K562 (cell line): Measurements from ENCODE around the gene CDK14. TPM values are rescaled to one million over a fixed set of nuclear protein-coding genes. Genes with fewer than 3 reads are reported as not detected.

Experiments
- ATAC-seq: fragments of 200-7000 bp; cut with Tn5 transposase; 3 replicates; pipeline ENCODE4 v1.9.1; 2020; ENCODE audit warnings: moderate library complexity
- BruUV-seq: library from RNA; stranded (reverse); fragments of 400-500 nt; replicated peaks from 2 replicates; lab custom pipeline; 2021; lab: Mats Ljungman, UMichigan
- CTCF ChIA-PET: fragments of 300-600 bp; formaldehyde crosslinking; extraction: SDS; loops from one replicate; lab custom pipeline; 2021; ENCODE audit warnings: low intra/inter-chr PET ratio; lab: Yijun Ruan, JAX
- POLR2A ChIA-PET: fragments of 300-600, 350-650 bp; sonication (Branson Sonifier 250); formaldehyde crosslinking; extraction: SDS; loops from one replicate; lab custom pipeline; 2021; ENCODE audit warnings: antibody characterized with exemption, inconsistent platforms; lab: Yijun Ruan, JAX
- DNase-seq, 4 experiments: peaks; one replicate each; pipeline versions ENCODE4 v3.0.0 to v3.0.0-alpha.2; 2011 to 2018; ENCODE audit warnings: low spot score in 3 of 4, mixed read lengths in 3 of 4; ENCODE audit errors: extremely low read depth in 1 of 4
- FAIRE-seq: peaks from 2 replicates; lab custom pipeline; 2011; peaks lifted over from hg19 to GRCh38; lab: Jason Lieb, UNC
- H2AFZ ChIP-seq: 2 replicates; pipeline ENCODE4 v1.6.0; 2011; ENCODE audit warnings: low read depth, low read length, control low read depth, inconsistent platforms
- H3K27ac ChIP-seq: fragments of 200-600 bp; 3 replicates; pipeline ENCODE4 v1.8.0; 2011; ENCODE audit warnings: low read depth, mild to moderate bottlenecking, control low read depth, inconsistent platforms, low read length, moderate library complexity, mixed read lengths; ENCODE audit errors: extremely low read depth
- H3K27me3 ChIP-seq, 2 experiments: fragments of 300-600 bp in 1 of 2; 2 replicates in 1 of 2; 3 replicates in 1 of 2; pipeline versions ENCODE4 v1.6.0 to v1.8.0; 2011; ENCODE audit warnings: inconsistent platforms in 2 of 2, low read length in 2 of 2, mild to moderate bottlenecking in 1 of 2, mixed read lengths in 1 of 2, moderate library complexity in 1 of 2; ENCODE audit not compliant: control insufficient read depth in 2 of 2, insufficient read depth in 2 of 2
- H3K36me3 ChIP-seq: fragments of 300-600 bp; 3 replicates; pipeline ENCODE4 v1.8.0; 2011; ENCODE audit warnings: mild to moderate bottlenecking, low read length, inconsistent platforms; ENCODE audit not compliant: control insufficient read depth, insufficient read depth
- H3K4me1 ChIP-seq, 2 experiments: fragments of 200-600 bp in 1 of 2; replicated peaks in 1 of 2; 2 replicates in 1 of 2; 3 replicates in 1 of 2; pipeline versions ENCODE4 v1.5.1 to v1.8.0; 2011; ENCODE audit warnings: inconsistent platforms in 2 of 2, low read length in 2 of 2, mild to moderate bottlenecking in 1 of 2, mixed read lengths in 1 of 2, moderate library complexity in 1 of 2; ENCODE audit not compliant: control insufficient read depth in 2 of 2, insufficient read depth in 2 of 2
- H3K4me2 ChIP-seq: 2 replicates; pipeline ENCODE4 v1.6.1; 2011; ENCODE audit warnings: low read length, control low read depth, inconsistent platforms, mixed read lengths; ENCODE audit not compliant: insufficient read depth
- H3K4me3 ChIP-seq: fragments of 200-600 bp; sonication (generic), shearing (Covaris generic); 2 replicates; pipeline ENCODE4 v1.5.1; 2016; ENCODE audit warnings: control low read depth, inconsistent platforms
- H3K79me2 ChIP-seq: fragments of 200-600 bp; 3 replicates; pipeline ENCODE4 v1.8.0; 2011; ENCODE audit warnings: low read length, inconsistent platforms; ENCODE audit not compliant: control insufficient read depth, insufficient read depth
- H3K9ac ChIP-seq, 2 experiments: 2 replicates each; pipeline versions ENCODE4 v1.6.0 to v1.6.1; 2011; ENCODE audit warnings: low read depth in 2 of 2, low read length in 2 of 2, control low read depth in 1 of 2, inconsistent platforms in 1 of 2, mild to moderate bottlenecking in 1 of 2, mixed read lengths in 1 of 2; ENCODE audit not compliant: insufficient read depth in 1 of 2
- H3K9me1 ChIP-seq: one replicate; pipeline ENCODE4 v1.6.0; 2011; ENCODE audit warnings: inconsistent platforms, mild to moderate bottlenecking, low read length, moderate library complexity; ENCODE audit not compliant: control insufficient read depth, insufficient read depth
- H3K9me3 ChIP-seq: replicated peaks from 2 replicates; pipeline ENCODE4 v1.5.1; 2011; ENCODE audit warnings: low read depth, low read length, inconsistent platforms; ENCODE audit not compliant: control insufficient read depth, insufficient read depth
- H4K20me1 ChIP-seq: replicated peaks from 2 replicates; pipeline ENCODE4 v1.6.1; 2011; ENCODE audit warnings: low read length, inconsistent platforms, mixed read lengths; ENCODE audit not compliant: control insufficient read depth, insufficient read depth
- ARNT ChIP-seq, 2 experiments: fragments of 450-650 bp; IDR thresholded peaks; 2 replicates each; pipeline ENCODE4 v1.6.1; 2016; ENCODE audit warnings: mild to moderate bottlenecking in 1 of 2
- ELF1 ChIP-seq: fragments of 200-800 bp; sonication (Bioruptor generic); IDR thresholded peaks from 2 replicates; pipeline ENCODE4 v1.6.1; 2016; ENCODE audit warnings: missing genetic modification characterization, missing compliant biosample characterization
- LCOR ChIP-seq: sonication (generic); formaldehyde crosslinking; IDR thresholded peaks from 2 replicates; pipeline ENCODE4 v1.8.0; 2022; ENCODE audit warnings: mild to moderate bottlenecking, missing genetic modification reagents
- RBM34 ChIP-seq: fragments of 200-400 bp; formaldehyde crosslinking; IDR thresholded peaks from 2 replicates; pipeline ENCODE4 v1.6.1; 2018; ENCODE audit warnings: low read length, borderline replicate concordance; ENCODE audit not compliant: insufficient read depth
- RCOR1 ChIP-seq, 2 experiments: IDR thresholded peaks; 2 replicates each; pipeline ENCODE4 v1.6.1; 2012; ENCODE audit warnings: low read depth in 2 of 2, low read length in 2 of 2, borderline replicate concordance in 1 of 2, improper control_type of control experiment in 1 of 2
- SP2 ChIP-seq: IDR thresholded peaks from 2 replicates; pipeline ENCODE4 v1.6.1; 2011; ENCODE audit warnings: mild to moderate bottlenecking, low read depth, low read length, moderate library complexity; ENCODE audit not compliant: poor library complexity, severe bottlenecking; ENCODE audit errors: extremely low read depth
- SREBF2 ChIP-seq: sonication (generic); formaldehyde crosslinking; IDR thresholded peaks from 2 replicates; pipeline ENCODE4 v1.4.0; 2020; ENCODE audit warnings: mild to moderate bottlenecking, missing genetic modification reagents
- SRSF3 ChIP-seq: fragments of 200-400 bp; formaldehyde crosslinking; IDR thresholded peaks from 2 replicates; pipeline ENCODE4 v1.6.1; 2016; ENCODE audit warnings: mild to moderate bottlenecking, low read length, moderate library complexity; ENCODE audit not compliant: insufficient read depth
- TCF7L2 ChIP-seq: fragments of 150-350 bp; IDR thresholded peaks from 2 replicates; pipeline ENCODE4 v1.6.1; 2016; ENCODE audit warnings: low read depth, mild to moderate bottlenecking, low read length, moderate library complexity
- ZFX ChIP-seq: sonication (generic); formaldehyde crosslinking; IDR thresholded peaks from 2 replicates; pipeline ENCODE4 v1.8.0; 2022; ENCODE audit warnings: mild to moderate bottlenecking, missing genetic modification reagents, moderate library complexity
- ZNF133 ChIP-seq: fragments of 250-450 bp; sonication (Bioruptor Pico); IDR thresholded peaks from 2 replicates; pipeline ENCODE4 v1.4.0; 2020; ENCODE audit warnings: mild to moderate bottlenecking
- WGBS: fragments of 100-300 bp; shearing (Covaris generic); methylation state at CpG from one replicate; pipeline ENCODE4 v1.1.6; 2016; ENCODE audit warnings: low coverage, mixed read lengths; ENCODE audit not compliant: insufficient coverage; ENCODE audit errors: missing lambda C conversion rate; 5-methylcytosine and 5-hydroxymethylcytosine counted together
- in situ Hi-C: fragments of 300-500 bp; cut with MboI; formaldehyde crosslinking; loops from 4 replicates; pipeline ENCODE4 v1.15.0; 2018; ENCODE audit warnings: inconsistent platforms, mixed read lengths
- intact Hi-C: fragments of 100-400 bp; cut with micrococcal nuclease; formaldehyde crosslinking; loops from 2 replicates; pipeline ENCODE4 v1.14.2; 2022
- polyA plus RNA-seq, 8 experiments: library from polyadenylated mRNA; depleted of rRNA in 4 of 8; stranded (reverse) in 5 of 8; unstranded in 3 of 8; fragments of >200 nt; fragmentation: Nextera tagmentation in 2 of 8; fragmentation: Illumina TruSeq in 1 of 8; extraction: Ambion mirVana in 2 of 8; extraction: Trizol in 1 of 8; gene quantifications; 2 replicates each; pipeline versions ENCODE4 v1.2.1 to v1.2.3, GENCODE V29; 2011 to 2014; ENCODE audit warnings: inconsistent platforms in 1 of 8, missing spikeins in 1 of 8
- total RNA-seq, 7 experiments: library from RNA; depleted of rRNA in 6 of 7; stranded (reverse); fragments of >200 nt in 6 of 7; fragmentation: Illumina TruSeq in 2 of 7; extraction: Trizol in 2 of 7; gene quantifications; 2 replicates each; pipeline versions ENCODE4 v1.2.1 to v1.2.3, GENCODE V29; 2011 to 2021; ENCODE audit warnings: low replicate concordance in 1 of 7
- TF ChIP-seq, protein P1 (sequence below): IDR thresholded peaks from 3 replicates; pipeline ENCODE4 v1.6.1; 2011; ENCODE audit warnings: borderline replicate concordance, mild to moderate bottlenecking, moderate library complexity; ENCODE audit not compliant: insufficient read length; ENCODE audit errors: extremely low read depth
- TF ChIP-seq, protein P2 (sequence below): fragments of 250-450 bp; sonication (Bioruptor Pico); IDR thresholded peaks from 2 replicates; pipeline ENCODE4 v1.5.0; 2021; ENCODE audit warnings: mild to moderate bottlenecking, borderline replicate concordance
- TF ChIP-seq, protein P3 (sequence below), 3 experiments: fragments of 200-800 bp in 1 of 3; fragments of 250-450 bp in 1 of 3; fragments of 450-650 bp in 1 of 3; sonication (Bioruptor Pico) in 1 of 3; sonication (Bioruptor generic) in 1 of 3; formaldehyde crosslinking in 1 of 3; IDR thresholded peaks; 2 replicates each; pipeline versions ENCODE4 v1.6.1 to v1.8.0; 2016 to 2022; ENCODE audit warnings: mild to moderate bottlenecking in 2 of 3, missing genetic modification characterization in 2 of 3, missing compliant biosample characterization in 1 of 3, moderate library complexity in 1 of 3

Gene CDK14
- total and polyA plus RNA-seq, 9 of the 15 experiments (the other 6 are each of a cell fraction or from before 2014, with no cell fraction given) = 0.03 to 0.91 (median 0.16) TPM

DNA sequence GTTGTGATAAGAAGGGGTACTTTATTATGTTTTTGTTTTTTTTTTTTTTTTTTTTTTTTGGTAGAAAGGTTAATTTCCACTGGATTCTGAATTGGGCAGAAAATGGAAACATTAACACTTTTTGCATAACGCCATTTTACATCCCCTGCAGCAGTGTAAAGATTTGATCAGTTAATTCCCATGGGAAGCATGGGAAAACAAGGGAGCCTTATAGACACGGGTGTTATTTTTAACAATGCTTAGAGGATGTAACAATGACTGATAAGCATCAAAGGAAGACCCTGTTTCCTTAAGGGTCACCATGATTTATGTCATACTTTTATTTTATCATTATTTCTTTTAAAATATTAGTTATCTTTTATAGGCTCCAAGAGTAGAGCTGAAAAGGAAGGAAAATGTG is 140.2 kb downstream of the CDK14 start:
- POLR2A ChIA-PET = no interaction called here
- intact Hi-C loops = no loop called here
- no peak overlapping the region for H3K4me2 ChIP-seq
- TF ChIP-seq, protein P1, sequence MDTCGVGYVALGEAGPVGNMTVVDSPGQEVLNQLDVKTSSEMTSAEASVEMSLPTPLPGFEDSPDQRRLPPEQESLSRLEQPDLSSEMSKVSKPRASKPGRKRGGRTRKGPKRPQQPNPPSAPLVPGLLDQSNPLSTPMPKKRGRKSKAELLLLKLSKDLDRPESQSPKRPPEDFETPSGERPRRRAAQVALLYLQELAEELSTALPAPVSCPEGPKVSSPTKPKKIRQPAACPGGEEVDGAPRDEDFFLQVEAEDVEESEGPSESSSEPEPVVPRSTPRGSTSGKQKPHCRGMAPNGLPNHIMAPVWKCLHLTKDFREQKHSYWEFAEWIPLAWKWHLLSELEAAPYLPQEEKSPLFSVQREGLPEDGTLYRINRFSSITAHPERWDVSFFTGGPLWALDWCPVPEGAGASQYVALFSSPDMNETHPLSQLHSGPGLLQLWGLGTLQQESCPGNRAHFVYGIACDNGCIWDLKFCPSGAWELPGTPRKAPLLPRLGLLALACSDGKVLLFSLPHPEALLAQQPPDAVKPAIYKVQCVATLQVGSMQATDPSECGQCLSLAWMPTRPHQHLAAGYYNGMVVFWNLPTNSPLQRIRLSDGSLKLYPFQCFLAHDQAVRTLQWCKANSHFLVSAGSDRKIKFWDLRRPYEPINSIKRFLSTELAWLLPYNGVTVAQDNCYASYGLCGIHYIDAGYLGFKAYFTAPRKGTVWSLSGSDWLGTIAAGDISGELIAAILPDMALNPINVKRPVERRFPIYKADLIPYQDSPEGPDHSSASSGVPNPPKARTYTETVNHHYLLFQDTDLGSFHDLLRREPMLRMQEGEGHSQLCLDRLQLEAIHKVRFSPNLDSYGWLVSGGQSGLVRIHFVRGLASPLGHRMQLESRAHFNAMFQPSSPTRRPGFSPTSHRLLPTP = no peak
- TF ChIP-seq SP2 = no peak
- TF ChIP-seq, protein P2, sequence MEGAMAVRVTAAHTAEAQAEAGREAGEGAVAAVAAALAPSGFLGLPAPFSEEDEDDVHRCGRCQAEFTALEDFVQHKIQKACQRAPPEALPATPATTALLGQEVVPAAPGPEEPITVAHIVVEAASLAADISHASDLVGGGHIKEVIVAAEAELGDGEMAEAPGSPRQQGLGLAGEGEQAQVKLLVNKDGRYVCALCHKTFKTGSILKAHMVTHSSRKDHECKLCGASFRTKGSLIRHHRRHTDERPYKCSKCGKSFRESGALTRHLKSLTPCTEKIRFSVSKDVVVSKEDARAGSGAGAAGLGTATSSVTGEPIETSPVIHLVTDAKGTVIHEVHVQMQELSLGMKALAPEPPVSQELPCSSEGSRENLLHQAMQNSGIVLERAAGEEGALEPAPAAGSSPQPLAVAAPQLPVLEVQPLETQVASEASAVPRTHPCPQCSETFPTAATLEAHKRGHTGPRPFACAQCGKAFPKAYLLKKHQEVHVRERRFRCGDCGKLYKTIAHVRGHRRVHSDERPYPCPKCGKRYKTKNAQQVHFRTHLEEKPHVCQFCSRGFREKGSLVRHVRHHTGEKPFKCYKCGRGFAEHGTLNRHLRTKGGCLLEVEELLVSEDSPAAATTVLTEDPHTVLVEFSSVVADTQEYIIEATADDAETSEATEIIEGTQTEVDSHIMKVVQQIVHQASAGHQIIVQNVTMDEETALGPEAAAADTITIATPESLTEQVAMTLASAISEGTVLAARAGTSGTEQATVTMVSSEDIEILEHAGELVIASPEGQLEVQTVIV (CRISPR knock-in tag) = no peak
- no peak for TF ChIP-seq RBM34
- no peak for TF ChIP-seq ZNF133 (CRISPR knock-in tag)
- no peak for TF ChIP-seq ARNT (IDR thresholded peaks at IDR 0.05)
- TF ChIP-seq SREBF2 (CRISPR knock-in tag) = no peak
- TF ChIP-seq ZFX (CRISPR knock-in tag) = no peak
- TF ChIP-seq ELF1 (tag) = no peak
- TF ChIP-seq TCF7L2 = no peak
- no peak for TF ChIP-seq SRSF3
- no peak for TF ChIP-seq LCOR
- TF ChIP-seq, protein P3, sequence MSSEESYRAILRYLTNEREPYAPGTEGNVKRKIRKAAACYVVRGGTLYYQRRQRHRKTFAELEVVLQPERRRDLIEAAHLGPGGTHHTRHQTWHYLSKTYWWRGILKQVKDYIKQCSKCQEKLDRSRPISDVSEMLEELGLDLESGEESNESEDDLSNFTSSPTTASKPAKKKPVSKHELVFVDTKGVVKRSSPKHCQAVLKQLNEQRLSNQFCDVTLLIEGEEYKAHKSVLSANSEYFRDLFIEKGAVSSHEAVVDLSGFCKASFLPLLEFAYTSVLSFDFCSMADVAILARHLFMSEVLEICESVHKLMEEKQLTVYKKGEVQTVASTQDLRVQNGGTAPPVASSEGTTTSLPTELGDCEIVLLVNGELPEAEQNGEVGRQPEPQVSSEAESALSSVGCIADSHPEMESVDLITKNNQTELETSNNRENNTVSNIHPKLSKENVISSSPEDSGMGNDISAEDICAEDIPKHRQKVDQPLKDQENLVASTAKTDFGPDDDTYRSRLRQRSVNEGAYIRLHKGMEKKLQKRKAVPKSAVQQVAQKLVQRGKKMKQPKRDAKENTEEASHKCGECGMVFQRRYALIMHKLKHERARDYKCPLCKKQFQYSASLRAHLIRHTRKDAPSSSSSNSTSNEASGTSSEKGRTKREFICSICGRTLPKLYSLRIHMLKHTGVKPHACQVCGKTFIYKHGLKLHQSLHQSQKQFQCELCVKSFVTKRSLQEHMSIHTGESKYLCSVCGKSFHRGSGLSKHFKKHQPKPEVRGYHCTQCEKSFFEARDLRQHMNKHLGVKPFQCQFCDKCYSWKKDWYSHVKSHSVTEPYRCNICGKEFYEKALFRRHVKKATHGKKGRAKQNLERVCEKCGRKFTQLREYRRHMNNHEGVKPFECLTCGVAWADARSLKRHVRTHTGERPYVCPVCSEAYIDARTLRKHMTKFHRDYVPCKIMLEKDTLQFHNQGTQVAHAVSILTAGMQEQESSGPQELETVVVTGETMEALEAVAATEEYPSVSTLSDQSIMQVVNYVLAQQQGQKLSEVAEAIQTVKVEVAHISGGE (CRISPR knock-in tag; IDR thresholded peaks at IDR 0.05) = no peak
- no peak for TF ChIP-seq RCOR1 (IDR thresholded peaks at IDR 0.05; ENCODE audit: borderline replicate concordance in 1 of 2, low read depth in 2 of 2, low read length in 2 of 2)

More for the DNA sequence above, 140.2 kb downstream of the CDK14 start:
- no peaks in the 10 kb centered on the region for H3K9me3 ChIP-seq
- no peaks in the 10 kb centered on the region for H4K20me1 ChIP-seq
- no peak for DNase-seq
- H3K79me2 ChIP-seq = no peaks in the 10 kb centered on the region
- H3K27me3 ChIP-seq = no peaks in the 10 kb centered on the region
- no peak for FAIRE-seq
- H3K4me1 ChIP-seq = no peaks in the 10 kb centered on the region
- no peak overlapping the region for H3K4me3 ChIP-seq
- CTCF ChIA-PET = no interaction called here
- no peak overlapping the region for H3K27ac ChIP-seq
- in situ Hi-C loops = no loop called here
- no peaks in the 10 kb centered on the region for H3K9me1 ChIP-seq
- H3K9ac ChIP-seq = no peak overlapping the region
- H2AFZ ChIP-seq = no peak overlapping the region
- H3K36me3 ChIP-seq = no peaks in the 10 kb centered on the region
- 0% methylated on average over 2 of the region's 2 CpGs for WGBS
- no TSS peak for BruUV-seq
- ATAC-seq = no peak
